Measurements from ENCODE around the gene FOXN3. TPM values are rescaled to one million over a fixed set of nuclear protein-coding genes. Genes with fewer than 3 reads are reported as not detected.

FOXN3 gene
- total RNA-seq, 2 experiments from 2014 or later, result 124 to 127 TPM

DNA sequence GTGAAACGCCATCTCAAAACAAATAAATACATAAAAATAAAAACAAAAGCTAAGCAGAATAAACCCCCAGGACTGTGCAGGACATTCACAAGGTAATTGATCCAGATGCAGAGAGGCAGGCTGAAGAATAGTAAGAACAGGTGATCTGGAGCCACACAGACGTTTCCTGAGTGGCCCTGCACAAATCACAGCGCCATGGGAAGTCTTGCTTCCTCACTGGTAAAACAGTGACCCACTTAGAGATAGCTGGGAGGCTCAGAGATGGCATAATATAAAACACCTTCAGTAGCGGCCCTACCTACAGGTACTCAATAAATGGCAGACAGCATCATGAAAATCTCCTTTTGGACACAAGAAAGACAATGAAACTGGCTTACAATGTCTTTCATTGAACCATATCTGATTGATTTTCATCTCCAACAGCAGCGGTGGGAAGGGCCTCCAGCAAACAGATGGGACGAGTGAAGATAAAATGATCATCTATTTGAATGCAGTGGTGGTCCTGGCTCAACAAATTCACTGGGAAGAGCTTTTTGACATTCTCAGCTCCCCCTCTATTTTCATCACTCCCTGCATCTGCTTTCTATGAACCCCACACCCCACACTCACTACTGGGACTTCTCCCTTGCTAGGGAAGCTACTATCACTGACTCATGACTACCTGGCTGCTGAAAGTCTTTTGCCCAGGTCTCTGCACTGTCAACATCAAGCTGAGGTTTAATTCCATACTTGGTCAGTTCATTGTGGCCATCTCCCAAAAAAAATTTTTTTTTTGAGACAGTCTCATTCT lies 63.9 kb downstream of the FOXN3 start:
- peaks cover 72% of the 10 kb centered on the region for H3K4me1 Mint-ChIP-seq (ENCODE audit: low read depth)
- Histone ChIP-seq H3K27me3 (ENCODE audit: control insufficient read depth in 1 of 2, insufficient read depth in 2 of 2, low read length in 2 of 2) (no peaks in the 10 kb centered on the region), H3K9me3 (ENCODE audit: control insufficient read depth in 1 of 2, insufficient read depth in 1 of 2, low read length in 2 of 2) (no peaks in the 10 kb centered on the region), H3K4me3 (ENCODE audit: low read length) (no peak overlapping the region), H3K4me1 (ENCODE audit: insufficient read depth, low read length) (peaks cover 45% of the 10 kb centered on the region), H3K27ac (ENCODE audit: low read depth in 1 of 2, low read length in 2 of 2) (peak overlapping the region in 1 of 2 donors; percentile 12), H3K36me3 (ENCODE audit: insufficient read depth, low read length) (peaks cover 20% of the 10 kb centered on the region)
- H3K9me3 Mint-ChIP-seq, result no peaks in the 10 kb centered on the region
- CTCF ChIA-PET, result no interaction called here
- ATAC-seq (ENCODE audit: poor library complexity) (no peak), DNase-seq (no peak)
- H3K36me3 Mint-ChIP-seq (ENCODE audit: low read depth), result peaks cover 42% of the 10 kb centered on the region
- POLR2A ChIA-PET, result interaction anchor here (1.3 kb wide), 1 partner anchor 12 kb away, joined by 5 read pairs; no protein-coding TSS in a partner anchor
- peak overlapping the region; percentile 15 for H3K4me3 Mint-ChIP-seq
- no peaks in the 10 kb centered on the region for H3K27me3 Mint-ChIP-seq
- H3K27ac Mint-ChIP-seq, result peak overlapping the region; percentile 82
- TF ChIP-seq, protein P1, sequence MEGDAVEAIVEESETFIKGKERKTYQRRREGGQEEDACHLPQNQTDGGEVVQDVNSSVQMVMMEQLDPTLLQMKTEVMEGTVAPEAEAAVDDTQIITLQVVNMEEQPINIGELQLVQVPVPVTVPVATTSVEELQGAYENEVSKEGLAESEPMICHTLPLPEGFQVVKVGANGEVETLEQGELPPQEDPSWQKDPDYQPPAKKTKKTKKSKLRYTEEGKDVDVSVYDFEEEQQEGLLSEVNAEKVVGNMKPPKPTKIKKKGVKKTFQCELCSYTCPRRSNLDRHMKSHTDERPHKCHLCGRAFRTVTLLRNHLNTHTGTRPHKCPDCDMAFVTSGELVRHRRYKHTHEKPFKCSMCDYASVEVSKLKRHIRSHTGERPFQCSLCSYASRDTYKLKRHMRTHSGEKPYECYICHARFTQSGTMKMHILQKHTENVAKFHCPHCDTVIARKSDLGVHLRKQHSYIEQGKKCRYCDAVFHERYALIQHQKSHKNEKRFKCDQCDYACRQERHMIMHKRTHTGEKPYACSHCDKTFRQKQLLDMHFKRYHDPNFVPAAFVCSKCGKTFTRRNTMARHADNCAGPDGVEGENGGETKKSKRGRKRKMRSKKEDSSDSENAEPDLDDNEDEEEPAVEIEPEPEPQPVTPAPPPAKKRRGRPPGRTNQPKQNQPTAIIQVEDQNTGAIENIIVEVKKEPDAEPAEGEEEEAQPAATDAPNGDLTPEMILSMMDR (IDR thresholded peaks at IDR 0.05), result no peak
- intact Hi-C loops (cut with DNase I, micrococcal nuclease), result no loop called here

DNA sequence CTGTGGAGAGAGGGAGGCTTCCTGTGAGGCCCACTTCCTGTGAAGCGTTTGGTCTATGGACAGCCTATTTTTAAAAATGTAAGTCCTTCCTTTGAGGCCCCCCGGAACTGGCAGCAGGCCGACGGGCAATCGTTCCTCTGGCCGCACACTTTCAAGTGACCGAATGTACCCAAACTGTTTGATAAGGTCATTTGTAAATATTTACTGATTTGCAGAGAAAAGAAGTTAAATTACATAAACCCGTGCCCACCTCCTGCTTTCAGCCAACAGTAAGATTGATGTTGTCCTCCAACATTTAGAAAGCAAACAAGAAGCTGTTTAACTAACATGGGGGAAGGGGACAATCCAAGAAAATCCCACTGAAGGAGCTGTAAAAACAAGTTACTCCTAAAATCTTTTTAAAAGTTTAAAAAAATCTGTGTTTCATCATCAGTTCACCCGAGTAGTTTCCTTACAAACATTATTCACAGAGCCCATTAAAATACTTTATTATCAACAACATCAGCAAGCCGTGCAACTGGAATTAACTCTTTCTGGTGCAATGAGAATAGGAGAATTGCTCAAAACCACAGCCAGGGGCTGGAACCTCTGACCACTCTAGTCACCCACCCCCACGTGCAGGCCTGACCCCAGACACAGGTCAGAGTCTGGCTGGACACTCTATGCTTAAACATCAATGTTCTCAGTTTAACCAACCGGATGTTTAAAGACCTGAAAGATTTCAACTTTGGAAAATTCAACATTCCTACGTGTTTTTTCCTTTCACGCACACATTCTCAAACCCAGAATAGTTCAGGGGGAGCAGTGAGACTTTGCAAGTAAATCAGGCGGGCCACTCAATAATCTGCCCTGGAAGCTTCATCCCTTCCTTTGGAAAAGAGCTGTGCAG lies 65.3 kb downstream of the FOXN3 start:
- peaks cover 20% of the 10 kb centered on the region for H3K36me3 ChIP-seq (ENCODE audit: insufficient read depth, low read length)
- H3K4me3 ChIP-seq (ENCODE audit: low read length), result peak overlapping the region; percentile 1
- intact Hi-C loops (cut with DNase I, micrococcal nuclease), result loop anchor here in 1 of 2 experiments (2.0 kb wide), 1 partner anchor 13 kb away; no protein-coding TSS in a partner anchor
- POLR2A ChIA-PET, result interaction anchor here (0.7 to 1.3 kb wide), 3 partner anchors 14 to 20 kb away, joined by 3 read pairs; no protein-coding TSS in a partner anchor
- peak in 3 of 14 experiments; percentile 16 to 54 (median 23) for DNase-seq
- Mint-ChIP-seq H3K4me3 (peak overlapping the region; percentile 82), H3K27me3 (no peaks in the 10 kb centered on the region), H3K9me3 (no peaks in the 10 kb centered on the region), H3K27ac (peak overlapping the region; percentile 82), H3K36me3 (ENCODE audit: low read depth) (peaks cover 54% of the 10 kb centered on the region), H3K4me1 (ENCODE audit: low read depth) (peaks cover 66% of the 10 kb centered on the region)
- H3K27ac ChIP-seq (ENCODE audit: low read depth in 1 of 2, low read length in 2 of 2), result peak overlapping the region; percentile 8 to 43
- no peak for ATAC-seq (ENCODE audit: poor library complexity)
- H3K4me1 ChIP-seq (ENCODE audit: insufficient read depth, low read length), result peaks cover 40% of the 10 kb centered on the region
- TF ChIP-seq, protein P1 (IDR thresholded peaks at IDR 0.05), result no peak
- H3K27me3 ChIP-seq (ENCODE audit: control insufficient read depth in 1 of 2, insufficient read depth in 2 of 2, low read length in 2 of 2), result no peaks in the 10 kb centered on the region
- no peaks in the 10 kb centered on the region for H3K9me3 ChIP-seq (ENCODE audit: control insufficient read depth in 1 of 2, insufficient read depth in 1 of 2, low read length in 2 of 2)
- CTCF ChIA-PET, result no interaction called here

DNA sequence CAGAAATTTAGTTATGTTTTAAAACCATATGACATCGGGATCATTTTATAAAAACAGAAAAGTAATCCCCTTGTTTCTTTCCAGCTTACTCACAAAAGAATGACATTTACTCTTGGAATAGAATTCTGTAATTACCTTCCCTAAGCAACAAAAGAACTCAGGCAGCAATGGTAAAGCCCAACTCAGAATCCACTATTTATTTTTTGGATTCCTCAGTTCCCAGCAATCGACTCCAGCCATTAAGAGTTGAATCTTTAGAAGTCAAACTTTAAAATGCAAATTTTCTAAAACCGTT lies 65.9 kb downstream of the FOXN3 start:
- Mint-ChIP-seq H3K4me1 (ENCODE audit: low read depth) (peaks cover 62% of the 10 kb centered on the region), H3K27ac (peak overlapping the region; percentile 82), H3K27me3 (no peaks in the 10 kb centered on the region), H3K9me3 (no peaks in the 10 kb centered on the region), H3K36me3 (ENCODE audit: low read depth) (peaks cover 57% of the 10 kb centered on the region), H3K4me3 (peak overlapping the region; percentile 82)
- CTCF ChIA-PET, result no interaction called here
- peaks cover 40% of the 10 kb centered on the region for H3K4me1 ChIP-seq (ENCODE audit: insufficient read depth, low read length)
- ATAC-seq (ENCODE audit: poor library complexity), result no peak
- H3K27ac ChIP-seq (ENCODE audit: low read depth in 1 of 2, low read length in 2 of 2), result peak overlapping the region in 1 of 2 donors; percentile 8
- H3K27me3 ChIP-seq (ENCODE audit: control insufficient read depth in 1 of 2, insufficient read depth in 2 of 2, low read length in 2 of 2), result no peaks in the 10 kb centered on the region
- H3K4me3 ChIP-seq (ENCODE audit: low read length), result peak overlapping the region; percentile 1
- peaks cover 20% of the 10 kb centered on the region for H3K36me3 ChIP-seq (ENCODE audit: insufficient read depth, low read length)
- DNase-seq, result no peak
- H3K9me3 ChIP-seq (ENCODE audit: control insufficient read depth in 1 of 2, insufficient read depth in 1 of 2, low read length in 2 of 2), result no peaks in the 10 kb centered on the region
- POLR2A ChIA-PET, result interaction anchor here (0.7 to 1.3 kb wide), 3 partner anchors 15 to 20 kb away, joined by 3 read pairs; no protein-coding TSS in a partner anchor
- TF ChIP-seq, protein P1 (IDR thresholded peaks at IDR 0.05), result no peak
- intact Hi-C loops (cut with DNase I, micrococcal nuclease), result loop anchor here in 1 of 2 experiments (2.0 kb wide), 1 partner anchor 14 kb away; no protein-coding TSS in a partner anchor
